NB4 (cell line): ENCODE measurements around the gene MIER3.

Experiments used
- DNase-seq: peaks from one replicate; pipeline ENCODE4 v3.0.0; 2010; ENCODE audit warnings: low read depth
- H3K4me3 ChIP-seq: one replicate; pipeline ENCODE4 v1.5.1; 2011; ENCODE audit warnings: mild to moderate bottlenecking, low read depth, low read length, moderate library complexity
- CTCF ChIP-seq: IDR thresholded peaks from one replicate; pipeline ENCODE4 v1.5.1; 2012; ENCODE audit warnings: low read depth, low read length
- MAX ChIP-seq: IDR thresholded peaks from 2 replicates; pipeline ENCODE4 v1.6.1; 2011; ENCODE audit warnings: low read depth, low read length
- MYC ChIP-seq: IDR thresholded peaks from 2 replicates; pipeline ENCODE4 v1.6.1; 2011; ENCODE audit warnings: low read depth, low read length
- POLR2A ChIP-seq: IDR thresholded peaks from 2 replicates; pipeline ENCODE4 v1.6.1; 2011; ENCODE audit warnings: mild to moderate bottlenecking; ENCODE audit not compliant: insufficient read length; ENCODE audit errors: extremely low read depth

Gene MIER3

GRCh38 chr5:56951946-56952691, at the start of gene MIER3:
MIER3 (minus strand) TSS chr5:56952123; CDS start chr5:56952102, 21 bp downstream.
- peak within 1 kb of the TSS; percentile 61 for H3K4me3 ChIP-seq
- TF ChIP-seq MYC (no peak), POLR2A (peak; percentile 40), MAX (no peak), CTCF (no peak)
- DNase-seq, result peak; percentile 84

GRCh38 chr5:56995596-56995995, 43.7 kb upstream of the MIER3 start:
- TF ChIP-seq MYC, result no peak
- no peak for TF ChIP-seq MAX
- TF ChIP-seq POLR2A, result no peak
- DNase-seq, result no peak
- no peak overlapping the region for H3K4me3 ChIP-seq

- TF ChIP-seq MAX (no peak), POLR2A (no peak), CTCF (no peak), MYC (no peak)
- no peak for DNase-seq
- no peak overlapping the region for H3K4me3 ChIP-seq
Measured at GRCh38 chr5:56993241-56993640, 41.3 kb upstream of the MIER3 start.

GRCh38 chr5:56989676-56990075, 37.8 kb upstream of the MIER3 start:
- no peak for TF ChIP-seq POLR2A
- no peak for TF ChIP-seq MAX
- no peak for TF ChIP-seq CTCF
- TF ChIP-seq MYC, result no peak
- no peak for DNase-seq
- H3K4me3 ChIP-seq, result no peak overlapping the region

- DNase-seq, result no peak
- H3K4me3 ChIP-seq, result no peak overlapping the region
- TF ChIP-seq MYC (no peak), CTCF (no peak), MAX (no peak), POLR2A (no peak)
Measured at GRCh38 chr5:56988490-56988889, 36.6 kb upstream of the MIER3 start.

- no peak for TF ChIP-seq MYC
- no peak for TF ChIP-seq CTCF
- no peak for TF ChIP-seq MAX
- no peak for TF ChIP-seq POLR2A
- H3K4me3 ChIP-seq, result no peak overlapping the region
- DNase-seq, result no peak
Measured at GRCh38 chr5:56987171-56987570, 35.2 kb upstream of the MIER3 start.
